ENCODE measurements around the gene FUT8.

The FUT8 gene

GRCh38 chr14:65476273-65476941 lies 63.9 kb downstream of the FUT8 start:
- DNase-seq (ENCODE audit: extremely low read depth, low read depth), result no peak
- TF ChIP-seq CTCF (IDR thresholded peaks at IDR 0.05; ENCODE audit: low read depth, low read length, missing control alignments), result no peak
- H3K4me3 ChIP-seq (replicated peaks; ENCODE audit: low read depth, low read length), result no peak overlapping the region

GRCh38 chr14:65476942-65477318 lies 64.4 kb downstream of the FUT8 start:
- DNase-seq (ENCODE audit: extremely low read depth, low read depth), result no peak
- no peak overlapping the region for H3K4me3 ChIP-seq (replicated peaks; ENCODE audit: low read depth, low read length)
- no peak for TF ChIP-seq CTCF (IDR thresholded peaks at IDR 0.05; ENCODE audit: low read depth, low read length, missing control alignments)

GRCh38 chr14:65478017-65478416 lies 65.5 kb downstream of the FUT8 start:
- no peak for TF ChIP-seq CTCF (IDR thresholded peaks at IDR 0.05; ENCODE audit: low read depth, low read length, missing control alignments)
- H3K4me3 ChIP-seq (replicated peaks; ENCODE audit: low read depth, low read length), result no peak overlapping the region
- DNase-seq (ENCODE audit: extremely low read depth, low read depth), result no peak

DNA sequence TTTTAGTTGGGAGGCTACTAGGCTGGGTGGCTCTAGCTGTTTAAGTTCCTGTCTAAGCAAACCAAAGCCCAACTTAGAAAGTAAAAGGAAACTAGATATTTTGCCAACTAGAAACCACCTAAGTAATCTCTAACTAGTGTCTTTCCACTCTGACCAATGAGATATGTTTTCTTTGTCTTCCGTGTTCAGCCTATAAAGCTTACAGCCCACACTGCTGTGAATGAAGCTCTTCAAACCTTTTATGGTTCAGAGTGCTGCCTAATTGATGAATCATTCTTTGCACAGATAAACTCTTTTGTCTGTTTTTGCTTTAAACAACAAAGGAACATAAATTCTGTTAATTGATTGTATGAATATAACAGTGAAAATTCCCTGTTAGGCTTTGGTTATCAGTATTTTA lies 66.1 kb downstream of the FUT8 start:
- DNase-seq (ENCODE audit: extremely low read depth, low read depth), result no peak

DNA sequence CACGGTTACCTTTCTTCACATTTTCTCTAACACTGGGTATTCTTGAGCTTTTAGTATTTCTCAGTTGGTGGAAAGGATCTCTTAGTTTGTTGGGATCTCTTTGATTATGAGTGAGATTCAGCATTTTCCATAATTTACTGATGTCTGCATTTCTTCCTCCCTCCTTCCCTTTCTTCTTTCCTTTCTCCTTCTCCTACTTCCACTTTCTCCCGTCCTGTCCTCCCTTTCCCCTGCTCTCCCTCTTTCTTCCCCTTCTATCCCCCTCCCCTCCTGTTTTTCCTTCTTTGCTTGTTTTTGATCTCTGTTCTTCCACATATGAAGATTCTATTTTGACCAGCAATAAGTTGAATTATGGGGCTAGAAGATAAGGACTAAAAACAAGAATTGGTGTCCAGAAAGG lies 66.9 kb downstream of the FUT8 start:
- TF ChIP-seq CTCF (IDR thresholded peaks at IDR 0.05; ENCODE audit: low read depth, low read length, missing control alignments), result no peak
- H3K4me3 ChIP-seq (replicated peaks; ENCODE audit: low read depth, low read length), result no peak overlapping the region
- no peak for DNase-seq (ENCODE audit: extremely low read depth, low read depth)

More for the DNA sequence above, 66.1 kb downstream of the FUT8 start:
- no peak overlapping the region for H3K4me3 ChIP-seq (replicated peaks; ENCODE audit: low read depth, low read length)
- no peak for TF ChIP-seq CTCF (IDR thresholded peaks at IDR 0.05; ENCODE audit: low read depth, low read length, missing control alignments)

DNA sequence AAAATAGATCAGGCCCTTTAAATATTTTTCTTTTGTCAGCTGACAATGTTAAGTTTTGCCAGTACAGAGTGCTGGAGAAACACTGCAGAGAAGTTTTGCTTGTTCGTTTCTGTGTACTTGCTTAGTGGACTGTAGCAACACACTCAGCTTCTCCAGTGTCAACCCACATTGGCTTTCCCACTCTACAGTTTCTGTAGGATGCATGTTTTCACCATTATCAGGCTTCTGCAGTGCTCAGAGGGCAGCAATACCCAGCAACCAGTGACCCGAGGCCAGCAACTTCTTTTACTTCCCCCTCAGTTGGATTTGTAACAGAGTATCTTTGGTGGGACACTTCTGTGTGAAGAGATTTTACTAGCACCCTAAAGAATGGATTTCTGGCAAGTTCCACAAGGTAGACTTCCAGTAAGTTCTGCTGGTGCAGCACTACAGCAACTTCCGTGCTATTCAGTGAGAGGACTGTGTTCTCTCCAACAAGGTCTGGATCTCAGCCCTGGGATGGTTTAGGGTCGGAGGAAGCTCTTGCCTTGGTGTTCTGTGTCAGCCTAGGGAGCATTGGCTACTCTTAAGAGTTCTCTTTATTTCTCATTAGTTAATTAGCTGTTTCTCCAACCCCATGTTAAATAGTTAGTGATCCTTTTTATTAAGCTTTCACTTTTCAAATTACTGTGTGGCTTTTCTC lies 70.4 kb downstream of the FUT8 start:
- no peak for DNase-seq (ENCODE audit: extremely low read depth, low read depth)
- no peak for TF ChIP-seq CTCF (IDR thresholded peaks at IDR 0.05; ENCODE audit: low read depth, low read length, missing control alignments)
- H3K4me3 ChIP-seq (replicated peaks; ENCODE audit: low read depth, low read length), result no peak overlapping the region
